Measurements from ENCODE around the gene LTB.

LTB gene

GRCh38 chr6:31547727-31548543, 34.3 kb downstream of the LTB start:
- H3K27ac ChIP-seq, result peak overlapping the region; percentile 82
- TF ChIP-seq, protein P1, sequence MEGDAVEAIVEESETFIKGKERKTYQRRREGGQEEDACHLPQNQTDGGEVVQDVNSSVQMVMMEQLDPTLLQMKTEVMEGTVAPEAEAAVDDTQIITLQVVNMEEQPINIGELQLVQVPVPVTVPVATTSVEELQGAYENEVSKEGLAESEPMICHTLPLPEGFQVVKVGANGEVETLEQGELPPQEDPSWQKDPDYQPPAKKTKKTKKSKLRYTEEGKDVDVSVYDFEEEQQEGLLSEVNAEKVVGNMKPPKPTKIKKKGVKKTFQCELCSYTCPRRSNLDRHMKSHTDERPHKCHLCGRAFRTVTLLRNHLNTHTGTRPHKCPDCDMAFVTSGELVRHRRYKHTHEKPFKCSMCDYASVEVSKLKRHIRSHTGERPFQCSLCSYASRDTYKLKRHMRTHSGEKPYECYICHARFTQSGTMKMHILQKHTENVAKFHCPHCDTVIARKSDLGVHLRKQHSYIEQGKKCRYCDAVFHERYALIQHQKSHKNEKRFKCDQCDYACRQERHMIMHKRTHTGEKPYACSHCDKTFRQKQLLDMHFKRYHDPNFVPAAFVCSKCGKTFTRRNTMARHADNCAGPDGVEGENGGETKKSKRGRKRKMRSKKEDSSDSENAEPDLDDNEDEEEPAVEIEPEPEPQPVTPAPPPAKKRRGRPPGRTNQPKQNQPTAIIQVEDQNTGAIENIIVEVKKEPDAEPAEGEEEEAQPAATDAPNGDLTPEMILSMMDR (conservative IDR thresholded peaks at IDR 0.05), result no peak

DNA sequence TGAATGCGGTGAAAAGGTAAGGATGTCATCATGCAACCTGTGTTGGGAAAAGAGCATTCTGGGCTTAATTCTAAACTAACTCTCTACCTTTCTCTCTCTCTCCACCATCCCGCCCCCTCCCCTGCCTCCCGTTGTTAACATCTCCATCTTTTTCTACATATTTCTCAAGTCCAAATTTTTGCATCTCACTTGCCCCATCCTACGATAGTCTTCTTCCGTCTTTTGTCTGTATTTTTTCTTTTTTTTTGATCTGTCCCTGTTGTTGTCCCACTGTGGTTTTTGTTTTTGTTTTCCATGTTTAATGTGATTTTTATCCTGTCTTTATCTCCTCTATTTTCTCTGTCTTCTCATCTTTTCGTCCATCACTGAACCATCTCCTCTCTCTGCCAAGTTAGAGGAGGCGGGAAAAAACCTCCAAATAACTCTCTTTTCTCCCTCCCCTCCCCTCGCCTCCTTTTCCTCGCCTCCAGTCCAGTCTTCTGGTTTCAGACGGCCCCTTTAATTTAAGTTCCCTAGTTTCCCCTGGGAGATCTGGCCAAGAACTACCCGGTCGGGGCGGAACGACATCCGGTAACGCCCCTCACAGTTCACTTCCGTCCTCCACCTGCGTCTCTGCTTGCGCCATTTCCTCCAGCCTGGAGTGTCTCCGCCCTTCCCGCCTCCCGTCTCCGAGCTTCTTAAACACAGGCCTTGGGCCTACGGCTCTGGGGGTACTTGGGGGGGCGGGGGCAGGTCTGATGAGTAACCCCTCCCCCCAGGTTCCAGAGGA, 35.1 kb downstream of the LTB start, which contains the start of gene NFKBIL1:
Gene NFKBIL1 (plus strand): TSS at position 651 of the 769 bp plus-strand sequence. CDS start 87 bp downstream, at position 738.
- H3K27ac ChIP-seq, result peak within 1 kb of the TSS; percentile 82
- TF ChIP-seq, protein P1 (conservative IDR thresholded peaks at IDR 0.05), result peak; percentile 34

DNA sequence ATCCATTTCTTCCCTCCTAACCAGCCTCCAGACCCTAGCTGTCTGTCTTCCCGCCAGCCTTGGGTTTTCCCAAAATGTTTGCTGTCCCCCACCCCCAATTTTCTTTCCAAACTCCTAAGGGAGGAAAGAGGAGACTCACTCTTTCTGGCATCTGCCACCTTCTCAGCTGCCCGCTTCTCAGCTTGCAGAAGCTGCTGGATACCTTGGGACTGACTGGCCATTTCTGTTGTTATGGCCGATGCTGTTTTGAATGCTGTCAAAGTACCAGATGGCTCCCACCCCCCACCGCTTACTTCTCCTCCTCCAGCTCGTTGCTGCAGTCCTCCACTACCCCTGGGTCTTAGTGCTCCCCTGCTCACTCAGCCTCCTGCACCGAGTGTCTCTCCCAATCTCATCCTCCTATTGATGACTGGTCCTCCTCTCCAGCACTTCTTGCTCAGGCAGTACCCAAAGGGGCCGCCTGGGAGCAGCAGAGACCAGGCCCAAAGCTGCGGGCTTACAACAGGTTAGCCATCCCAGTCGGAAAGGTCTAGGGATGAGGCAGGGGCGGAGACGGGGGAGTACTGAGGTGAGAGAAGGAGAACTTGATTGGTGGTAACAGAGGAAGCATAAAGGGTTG, 35.8 kb downstream of the LTB start, which contains the start of gene ATP6V1G2:
Gene ATP6V1G2 (minus strand): TSS at position 270 of the 619 bp plus-strand sequence. CDS start 49 bp downstream, at position 221.
- H3K27ac ChIP-seq, result peak within 1 kb of the TSS; percentile 82

DNA sequence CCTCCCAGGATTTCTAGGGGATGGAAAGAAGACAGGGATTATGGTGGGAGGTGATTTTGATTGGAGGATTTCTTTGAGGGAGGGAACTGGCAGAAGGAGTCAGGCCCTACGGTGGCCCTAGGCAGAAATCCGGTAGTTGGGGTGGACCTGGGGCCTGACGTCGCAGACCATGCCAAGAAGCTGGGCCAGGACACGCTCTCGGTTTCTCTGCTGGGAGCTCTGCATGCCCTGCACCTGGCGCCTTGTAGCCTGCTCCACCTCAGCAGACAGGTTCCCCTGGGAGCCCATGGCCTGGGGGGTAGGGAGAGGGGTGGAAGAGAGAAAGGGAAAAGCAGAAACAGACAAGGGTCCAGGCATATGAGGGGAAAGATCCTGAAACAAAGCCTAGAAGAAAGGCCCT, 36.9 kb downstream of the LTB start:
- TF ChIP-seq, protein P1 (conservative IDR thresholded peaks at IDR 0.05), result no peak
- no peak overlapping the region for H3K27ac ChIP-seq

More for the DNA sequence above, 35.8 kb downstream of the LTB start, which contains the start of gene ATP6V1G2:
- TF ChIP-seq, protein P1 (conservative IDR thresholded peaks at IDR 0.05), result peak; percentile 97

DNA sequence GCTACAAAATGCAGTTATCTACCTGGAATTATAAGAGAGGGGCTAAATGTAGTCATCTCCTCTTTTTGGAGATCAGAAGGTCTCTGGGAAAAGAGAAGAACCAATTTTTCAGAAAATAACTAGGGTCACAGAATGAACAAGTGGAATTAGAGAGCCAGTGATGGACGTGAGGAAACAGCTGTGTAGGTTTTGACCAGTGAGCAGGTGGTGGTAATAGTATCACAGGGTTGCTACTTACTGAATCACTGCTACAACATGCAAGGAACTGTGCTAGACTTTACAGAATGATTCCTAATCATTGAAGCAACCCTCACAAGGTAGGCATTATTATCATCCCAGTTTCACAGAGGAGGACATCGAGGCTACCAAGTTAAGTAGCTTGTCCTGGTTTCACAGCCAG, 37.5 kb downstream of the LTB start:
- TF ChIP-seq, protein P1 (conservative IDR thresholded peaks at IDR 0.05), result no peak

GRCh38 chr6:31543639-31544038, 38.6 kb downstream of the LTB start:
- TF ChIP-seq, protein P1 (conservative IDR thresholded peaks at IDR 0.05), result no peak
- H3K27ac ChIP-seq, result peak overlapping the region; percentile 94

More for the DNA sequence above, 37.5 kb downstream of the LTB start:
- no peak overlapping the region for H3K27ac ChIP-seq
